Measurements from ENCODE around the gene MYH6. TPM values are rescaled to one million over a fixed set of nuclear protein-coding genes. Genes with fewer than 3 reads are reported as not detected.

MYH6 gene
- total RNA-seq, 4 donors from 2014 or later: 20.4 to 1,496 (median 303) TPM

DNA sequence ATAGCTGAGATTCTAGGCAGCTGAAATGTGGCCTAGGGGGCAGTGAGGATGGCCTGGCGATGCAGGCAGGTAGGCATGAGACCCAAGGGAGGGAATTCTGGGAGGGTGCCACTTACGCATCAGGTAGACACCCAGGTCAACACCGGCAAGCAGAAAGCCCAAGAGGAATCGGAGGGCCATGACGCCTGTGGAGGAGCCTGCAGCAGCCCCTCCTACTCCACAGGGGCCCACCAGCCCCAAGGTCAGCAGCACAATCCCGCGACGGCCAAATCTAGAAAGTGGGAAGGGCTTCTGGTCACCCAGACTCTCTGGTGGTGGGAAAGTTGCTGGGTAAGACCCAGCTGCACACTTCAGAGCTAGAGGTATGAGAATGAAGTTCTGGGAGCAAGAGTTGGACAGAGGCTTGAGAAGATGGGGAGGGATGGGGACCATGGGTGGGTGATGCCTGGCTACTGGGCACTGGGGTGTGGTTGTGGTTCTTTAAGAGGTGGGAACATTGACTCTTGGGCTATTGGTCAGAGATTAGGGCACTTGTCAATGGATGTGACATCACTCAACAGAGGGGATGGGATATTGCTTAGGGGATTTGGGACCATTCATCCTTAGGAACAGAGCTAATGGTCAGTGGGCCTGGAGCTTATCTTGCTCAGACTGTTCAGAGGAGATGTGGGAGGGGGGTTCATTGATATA, 58.8 kb downstream of the MYH6 start:
- DNase-seq (no peak), ATAC-seq (no peak)
- in situ Hi-C loops (cut with MboI; ENCODE audit: low sequenced_read_pairs in 4 of 4): loop anchor here in 1 of 4 donors (25.0 kb wide), 1 partner anchor 213 kb away; the partner anchor contains the start of genes AP1G2, THTPA and ZFHX2

DNA sequence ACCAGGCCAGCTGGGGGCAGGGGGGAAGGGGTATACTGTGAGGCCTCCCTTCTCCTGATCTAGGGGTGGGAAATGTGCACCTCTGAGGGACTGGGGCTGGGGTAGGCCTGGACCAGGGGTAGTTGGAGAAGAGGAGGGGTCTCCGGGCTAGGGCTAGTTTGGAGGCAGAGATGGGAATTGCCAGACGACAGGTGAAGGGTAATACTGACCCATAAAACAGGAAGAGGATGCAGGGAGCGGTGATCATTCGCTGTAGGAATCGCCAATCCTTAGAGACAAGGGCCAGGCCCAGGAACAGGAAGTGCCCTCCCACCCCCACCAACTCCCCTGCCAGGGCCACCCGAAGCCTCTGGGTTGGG, 59.8 kb downstream of the MYH6 start:
- intact Hi-C loops (cut with DNase I; ENCODE audit: low total_unique reads): no loop called here
- in situ Hi-C loops (cut with MboI; ENCODE audit: low sequenced_read_pairs in 4 of 4): loop anchor here in 1 of 4 donors (25.0 kb wide), 1 partner anchor 214 kb away; the partner anchor contains the start of genes AP1G2, THTPA and ZFHX2
- peaks cover 0 to 15% of the 10 kb centered on the region in 2 donors for H3K4me1 ChIP-seq
- H3K36me3 ChIP-seq: no peaks in the 10 kb centered on the region
- H3K4me3 ChIP-seq: no peak overlapping the region
- H3K27ac ChIP-seq: no peak overlapping the region
- peaks cover 17 to 24% (median 20%) of the 10 kb centered on the region in 3 donors for H3K27me3 ChIP-seq
- DNase-seq (no peak), ATAC-seq (no peak)
- no peaks in the 10 kb centered on the region for H3K9me3 ChIP-seq
- TF ChIP-seq, protein P1, sequence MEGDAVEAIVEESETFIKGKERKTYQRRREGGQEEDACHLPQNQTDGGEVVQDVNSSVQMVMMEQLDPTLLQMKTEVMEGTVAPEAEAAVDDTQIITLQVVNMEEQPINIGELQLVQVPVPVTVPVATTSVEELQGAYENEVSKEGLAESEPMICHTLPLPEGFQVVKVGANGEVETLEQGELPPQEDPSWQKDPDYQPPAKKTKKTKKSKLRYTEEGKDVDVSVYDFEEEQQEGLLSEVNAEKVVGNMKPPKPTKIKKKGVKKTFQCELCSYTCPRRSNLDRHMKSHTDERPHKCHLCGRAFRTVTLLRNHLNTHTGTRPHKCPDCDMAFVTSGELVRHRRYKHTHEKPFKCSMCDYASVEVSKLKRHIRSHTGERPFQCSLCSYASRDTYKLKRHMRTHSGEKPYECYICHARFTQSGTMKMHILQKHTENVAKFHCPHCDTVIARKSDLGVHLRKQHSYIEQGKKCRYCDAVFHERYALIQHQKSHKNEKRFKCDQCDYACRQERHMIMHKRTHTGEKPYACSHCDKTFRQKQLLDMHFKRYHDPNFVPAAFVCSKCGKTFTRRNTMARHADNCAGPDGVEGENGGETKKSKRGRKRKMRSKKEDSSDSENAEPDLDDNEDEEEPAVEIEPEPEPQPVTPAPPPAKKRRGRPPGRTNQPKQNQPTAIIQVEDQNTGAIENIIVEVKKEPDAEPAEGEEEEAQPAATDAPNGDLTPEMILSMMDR (IDR thresholded peaks at IDR 0.05 in 4 of 5, conservative IDR thresholded peaks at IDR 0.05 in 1 of 5): no peak
- TF ChIP-seq POLR2A (IDR thresholded peaks at IDR 0.05): no peak

More for the DNA sequence above, 58.8 kb downstream of the MYH6 start:
- H3K27ac ChIP-seq: no peak overlapping the region
- H3K4me3 ChIP-seq: no peak overlapping the region
- peaks cover 0 to 15% of the 10 kb centered on the region in 2 donors for H3K4me1 ChIP-seq
- no peaks in the 10 kb centered on the region for H3K36me3 ChIP-seq
- H3K9me3 ChIP-seq: no peaks in the 10 kb centered on the region
- H3K27me3 ChIP-seq: peaks cover 21 to 27% (median 25%) of the 10 kb centered on the region in 3 donors
- TF ChIP-seq, protein P1 (IDR thresholded peaks at IDR 0.05 in 4 of 5, conservative IDR thresholded peaks at IDR 0.05 in 1 of 5): no peak
- TF ChIP-seq POLR2A (IDR thresholded peaks at IDR 0.05): no peak
- intact Hi-C loops (cut with DNase I; ENCODE audit: low total_unique reads): no loop called here

DNA sequence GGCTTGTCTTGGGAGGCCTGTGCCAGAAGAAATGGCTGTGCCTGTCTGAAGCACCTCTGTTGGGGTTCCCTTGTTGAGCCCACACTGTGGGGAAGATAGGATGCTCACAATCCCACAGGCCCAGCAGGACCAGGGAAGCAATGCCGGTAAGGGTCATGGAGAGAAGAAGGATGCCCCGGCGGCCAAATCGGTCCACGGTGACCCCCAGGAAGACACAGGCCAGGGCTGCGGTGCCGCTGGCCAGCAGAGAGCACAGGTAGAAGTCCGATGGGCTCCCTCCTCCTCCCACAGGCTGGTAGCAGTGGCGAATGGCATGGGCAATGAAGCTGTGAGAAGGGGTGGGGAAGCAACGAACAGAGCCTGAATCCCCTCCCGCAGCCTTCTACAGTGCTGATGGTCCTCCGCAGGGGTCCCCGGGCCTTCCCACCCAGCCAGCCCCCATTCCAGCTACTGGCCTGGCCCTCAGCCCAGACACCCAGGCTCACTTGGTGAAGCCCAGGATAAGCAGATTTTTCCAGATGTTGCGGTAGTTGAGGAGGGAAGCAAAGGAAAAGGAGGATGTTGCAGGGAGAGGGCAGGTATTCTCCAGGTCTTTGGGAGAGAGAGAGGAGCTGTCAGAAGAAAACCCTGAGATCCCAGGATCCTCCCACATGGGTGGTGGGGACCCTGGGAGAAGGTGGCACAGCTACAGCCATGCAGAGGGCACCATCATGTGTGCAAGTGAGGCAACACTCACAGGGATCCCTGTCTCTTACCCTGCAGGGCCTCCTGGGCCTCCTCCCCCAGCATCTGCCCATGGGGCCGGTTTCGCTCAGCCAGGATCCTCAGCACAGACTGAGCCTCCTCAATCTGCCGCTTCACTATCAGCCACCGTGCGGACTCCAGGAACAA, 60.4 kb downstream of the MYH6 start:
- peaks cover 0 to 10% of the 10 kb centered on the region in 2 donors for H3K4me1 ChIP-seq
- no peak for DNase-seq
- intact Hi-C loops (cut with DNase I; ENCODE audit: low total_unique reads) (no loop called here), in situ Hi-C loops (cut with MboI; ENCODE audit: low sequenced_read_pairs in 4 of 4) (loop anchor here in 1 of 4 donors (25.0 kb wide), 1 partner anchor 215 kb away; the partner anchor contains the start of genes AP1G2, THTPA and ZFHX2)
- no peak for ATAC-seq
- no peaks in the 10 kb centered on the region for H3K9me3 ChIP-seq
- H3K27ac ChIP-seq: no peak overlapping the region
- no peaks in the 10 kb centered on the region for H3K36me3 ChIP-seq
- H3K4me3 ChIP-seq: no peak overlapping the region
- peaks cover 13 to 18% (median 14%) of the 10 kb centered on the region in 3 donors for H3K27me3 ChIP-seq
- TF ChIP-seq, protein P1 (IDR thresholded peaks at IDR 0.05 in 4 of 5, conservative IDR thresholded peaks at IDR 0.05 in 1 of 5): no peak
- TF ChIP-seq POLR2A (IDR thresholded peaks at IDR 0.05): no peak

DNA sequence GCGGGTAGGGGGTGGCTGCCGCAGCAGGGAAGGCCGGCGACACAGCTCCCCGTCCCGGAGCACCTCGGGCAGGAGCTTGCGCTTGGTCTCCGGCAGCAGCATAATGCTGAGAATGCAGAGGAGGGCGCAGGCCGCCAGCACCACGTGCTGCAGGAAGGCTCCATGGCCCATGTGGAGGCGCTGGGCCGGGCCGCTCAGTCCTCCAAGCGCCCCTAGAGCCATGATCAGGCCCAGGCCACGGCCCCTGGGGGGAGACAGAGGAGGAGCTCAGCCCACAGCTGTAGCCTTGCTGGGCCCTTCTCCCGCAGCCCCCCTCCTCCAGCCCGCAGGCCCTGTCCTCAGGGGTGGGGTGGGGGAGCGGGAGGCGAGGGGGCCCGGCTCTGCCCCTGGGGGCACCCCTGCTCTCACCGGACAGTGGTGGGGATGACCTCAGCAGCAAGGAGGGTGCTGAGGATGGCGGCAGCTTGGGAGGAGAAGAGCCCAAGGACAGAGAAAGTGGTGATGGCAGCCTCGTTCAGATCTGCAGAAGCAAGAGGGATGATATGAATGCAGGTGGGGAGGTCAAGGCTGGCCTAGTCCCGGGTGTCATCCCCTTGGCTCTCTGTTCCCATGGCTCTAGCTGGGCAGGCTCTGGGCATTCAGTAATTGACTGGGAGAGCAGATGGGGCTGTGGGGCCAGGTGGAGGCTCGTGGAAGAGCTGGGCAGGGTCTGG, 61.2 kb downstream of the MYH6 start:
- Histone ChIP-seq H3K9me3 (no peaks in the 10 kb centered on the region), H3K27ac (no peak overlapping the region), H3K36me3 (no peaks in the 10 kb centered on the region), H3K4me3 (no peak overlapping the region), H3K4me1 (peaks cover 0 to 2% of the 10 kb centered on the region in 2 donors), H3K27me3 (peaks cover 6 to 11% (median 8%) of the 10 kb centered on the region in 3 donors)
- TF ChIP-seq, protein P1 (IDR thresholded peaks at IDR 0.05 in 4 of 5, conservative IDR thresholded peaks at IDR 0.05 in 1 of 5): no peak
- TF ChIP-seq POLR2A (IDR thresholded peaks at IDR 0.05): no peak
- in situ Hi-C loops (cut with MboI; ENCODE audit: low sequenced_read_pairs in 4 of 4) (loop anchor here in 1 of 4 donors (25.0 kb wide), 1 partner anchor 215 kb away; the partner anchor contains the start of genes AP1G2, THTPA and ZFHX2), intact Hi-C loops (cut with DNase I; ENCODE audit: low total_unique reads) (no loop called here)
- ATAC-seq (no peak), DNase-seq (no peak)
